Measurements from ENCODE around the gene FBXO34.

Gene FBXO34

GRCh38 chr14:55301437-55302121, 30.4 kb downstream of the FBXO34 start:
- TF ChIP-seq CTCF (IDR thresholded peaks at IDR 0.05; ENCODE audit: control extremely low read depth, extremely low read depth, low read depth, missing control alignments) = no peak
- ChIA-PET CTCF (interaction anchor here (1.2 kb wide), 1 partner anchor 31 kb away, joined by 3 read pairs; no protein-coding TSS in a partner anchor), POLR2A (no interaction called here)
- DNase-seq (ENCODE audit: extremely low spot score) = no peak

GRCh38 chr14:55302367-55303124, 31.3 kb downstream of the FBXO34 start:
- ChIA-PET POLR2A (no interaction called here), CTCF (interaction anchor here (2.4 to 2.8 kb wide), 2 partner anchors 32 to 54 kb away, joined by 6 to 7 read pairs; partner anchors contain the start of gene FBXO34)
- DNase-seq (ENCODE audit: extremely low spot score) = no peak
- no peak for TF ChIP-seq CTCF (IDR thresholded peaks at IDR 0.05; ENCODE audit: control extremely low read depth, extremely low read depth, low read depth, missing control alignments)

- TF ChIP-seq CTCF (IDR thresholded peaks at IDR 0.05; ENCODE audit: control extremely low read depth, extremely low read depth, low read depth, missing control alignments) = no peak
- ChIA-PET CTCF (interaction anchor here (2.4 to 3.0 kb wide), 3 partner anchors 30 to 53 kb away, joined by 6 to 8 read pairs (median 7); partner anchors contain the start of gene FBXO34), POLR2A (no interaction called here)
- no peak for DNase-seq (ENCODE audit: extremely low spot score)
These were observed 31.9 kb downstream of the FBXO34 start for GRCh38 chr14:55303125-55303499.

- DNase-seq (ENCODE audit: extremely low spot score) = no peak
- ChIA-PET POLR2A (no interaction called here), CTCF (interaction anchor here (0.8 to 3.0 kb wide), 6 partner anchors 11 to 62 kb away, joined by 3 to 8 read pairs (median 5); partner anchors contain the start of gene FBXO34)
- TF ChIP-seq CTCF (IDR thresholded peaks at IDR 0.05; ENCODE audit: control extremely low read depth, extremely low read depth, low read depth, missing control alignments) = no peak
These were observed 32.5 kb downstream of the FBXO34 start for GRCh38 chr14:55303691-55304145.

- POLR2A ChIA-PET = no interaction called here
- CTCF ChIA-PET = no interaction called here
- no peak for DNase-seq (ENCODE audit: extremely low spot score)
- no peak for TF ChIP-seq CTCF (IDR thresholded peaks at IDR 0.05; ENCODE audit: control extremely low read depth, extremely low read depth, low read depth, missing control alignments)
These were observed 35.8 kb downstream of the FBXO34 start for GRCh38 chr14:55306938-55307589.

GRCh38 chr14:55309154-55309553, 37.9 kb downstream of the FBXO34 start:
- POLR2A ChIA-PET = no interaction called here

More at GRCh38 chr14:55309154-55309553, 37.9 kb downstream of the FBXO34 start:
- CTCF ChIA-PET = interaction anchor here (1.3 to 2.0 kb wide), 5 partner anchors 9 to 45 kb away, joined by 3 to 10 read pairs (median 5); no protein-coding TSS in a partner anchor
- no peak for TF ChIP-seq CTCF (IDR thresholded peaks at IDR 0.05; ENCODE audit: control extremely low read depth, extremely low read depth, low read depth, missing control alignments)
- no peak for DNase-seq (ENCODE audit: extremely low spot score)
